Psoas muscle (tissue), 8 donors: Measurements from ENCODE around the gene C6orf89. TPM values are rescaled to one million over a fixed set of nuclear protein-coding genes. Genes with fewer than 3 reads are reported as not detected.
"Not testable (repeated sequence)": the region's sequence is repeated elsewhere in the genome, so short reads cannot be mapped to it uniquely, and the experiment has no call there.

ENCODE experiments used
- ATAC-seq, 4 donors: fragments of 200-7000 bp; cut with Tn5 transposase; one replicate each; pipeline ENCODE4 v1.9.1; 2020; ENCODE audit warnings: moderate library complexity in 3 of 4, mild to moderate bottlenecking in 2 of 4
- DNase-seq, 2 donors: peaks; one replicate each; pipeline ENCODE4 v3.0.0-alpha.2; 2020
- H3K27ac ChIP-seq: fragments of 200-600 bp; one replicate; pipeline ENCODE4 v1.8.0; 2022
- H3K27me3 ChIP-seq, 3 donors: fragments of 200-600 bp in 1 of 3; one replicate each; pipeline versions ENCODE4 v1.6.1 to v1.8.0; 2013 to 2022; ENCODE audit warnings: low read length in 2 of 3, mild to moderate bottlenecking in 2 of 3, moderate library complexity in 1 of 3; ENCODE audit not compliant: insufficient read depth in 3 of 3
- H3K36me3 ChIP-seq, 2 donors: fragments of 200-600 bp in 1 of 2; one replicate each; pipeline versions ENCODE4 v1.6.1 to v1.8.0; 2013 to 2022; ENCODE audit warnings: low read depth in 1 of 2, mild to moderate bottlenecking in 1 of 2, moderate library complexity in 1 of 2; ENCODE audit not compliant: insufficient read depth in 1 of 2
- H3K4me1 ChIP-seq: fragments of 200-600 bp; one replicate; pipeline ENCODE4 v1.8.0; 2022
- H3K4me3 ChIP-seq: fragments of 200-600 bp; one replicate; pipeline ENCODE4 v1.8.0; 2022; ENCODE audit warnings: mild to moderate bottlenecking
- H3K9me3 ChIP-seq: fragments of 200-600 bp; one replicate; pipeline ENCODE4 v1.8.0; 2022
- WGBS, 3 donors: extraction: QIAGEN DNeasy Blood & Tissue Kit; methylation state at CpG; one replicate each; pipeline versions ENCODE4 v1.1.6 to v1.1.7; 2013; 5-methylcytosine and 5-hydroxymethylcytosine counted together
- intact Hi-C, 2 donors: fragments of 100-400 bp; cut with DNase I; formaldehyde crosslinking; loops; one replicate each; pipeline versions ENCODE4 v1.11.0 to v1.14.2; 2022
- polyA plus RNA-seq, 3 donors: library from polyadenylated mRNA; stranded (reverse); fragments of 200-250 nt; gene quantifications; one replicate each; pipeline ENCODE4 v1.2.3, GENCODE V29; 2013
- total RNA-seq, 4 donors: library from RNA; stranded (reverse); fragmentation: NEBNext Ultra II Directional in 2 of 4; extraction: Animal tissue kit (Norgen Biotek cat#: 25700) in 2 of 4; gene quantifications; one replicate each; pipeline versions ENCODE4 v1.2.1 to v1.2.4, GENCODE V29; 2021 to 2023
- TF ChIP-seq, protein P1 (sequence below): fragments of 200-600 bp; IDR thresholded peaks from one replicate; pipeline ENCODE4 v1.8.0; 2022; ENCODE audit warnings: antibody characterized with exemption
- donor health status: healthy with polysubstance abuse.
- donor health status: DM: no; HTN: no; CAD: no; lungs with moderate emphysema.
- donor health status: Bipolar disorder and iron deficiency.
- donor health status: healthy.
- donor health status: DM: yes; HTN: yes; CAD: no.
- donor health status: DM: no; HTN: no; CAD: no.
- donor health status: DM: no; HTN: no; CAD: no.
- donor health status: DM: yes; HTN: yes; CAD: no.

Gene C6orf89
- total and polyA plus RNA-seq, 7 donors, result 23.2 to 56.3 (median 49.6) TPM

DNA sequence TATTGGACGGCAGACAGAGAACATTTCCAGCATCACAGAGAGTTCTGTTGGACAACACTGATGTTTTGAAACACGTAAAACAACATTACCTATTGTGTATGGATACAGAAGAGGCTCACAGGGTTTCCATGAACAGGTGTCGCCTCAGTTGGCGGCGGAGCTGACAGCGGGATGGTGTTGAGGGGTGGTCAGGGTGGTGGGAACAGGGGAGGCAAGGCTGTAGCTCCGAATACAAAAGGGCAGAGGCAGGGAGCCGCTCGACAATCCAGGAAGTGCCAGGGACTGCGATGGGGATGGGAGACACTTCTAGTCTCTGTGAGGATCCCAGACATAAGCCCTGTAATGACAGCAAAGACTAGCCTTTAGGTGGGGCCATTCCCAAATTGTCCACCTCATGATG, 54.3 kb downstream of the C6orf89 start:
- Histone ChIP-seq H3K9me3 (no peaks in the 10 kb centered on the region), H3K4me3 (no peak overlapping the region), H3K36me3 (no peaks in the 10 kb centered on the region), H3K27me3 (no peaks in the 10 kb centered on the region), H3K4me1 (no peaks in the 10 kb centered on the region), H3K27ac (no peak overlapping the region)
- ATAC-seq, result no peak
- TF ChIP-seq, protein P1, sequence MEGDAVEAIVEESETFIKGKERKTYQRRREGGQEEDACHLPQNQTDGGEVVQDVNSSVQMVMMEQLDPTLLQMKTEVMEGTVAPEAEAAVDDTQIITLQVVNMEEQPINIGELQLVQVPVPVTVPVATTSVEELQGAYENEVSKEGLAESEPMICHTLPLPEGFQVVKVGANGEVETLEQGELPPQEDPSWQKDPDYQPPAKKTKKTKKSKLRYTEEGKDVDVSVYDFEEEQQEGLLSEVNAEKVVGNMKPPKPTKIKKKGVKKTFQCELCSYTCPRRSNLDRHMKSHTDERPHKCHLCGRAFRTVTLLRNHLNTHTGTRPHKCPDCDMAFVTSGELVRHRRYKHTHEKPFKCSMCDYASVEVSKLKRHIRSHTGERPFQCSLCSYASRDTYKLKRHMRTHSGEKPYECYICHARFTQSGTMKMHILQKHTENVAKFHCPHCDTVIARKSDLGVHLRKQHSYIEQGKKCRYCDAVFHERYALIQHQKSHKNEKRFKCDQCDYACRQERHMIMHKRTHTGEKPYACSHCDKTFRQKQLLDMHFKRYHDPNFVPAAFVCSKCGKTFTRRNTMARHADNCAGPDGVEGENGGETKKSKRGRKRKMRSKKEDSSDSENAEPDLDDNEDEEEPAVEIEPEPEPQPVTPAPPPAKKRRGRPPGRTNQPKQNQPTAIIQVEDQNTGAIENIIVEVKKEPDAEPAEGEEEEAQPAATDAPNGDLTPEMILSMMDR, result no peak
- intact Hi-C loops, result no loop called here
- WGBS, 3 donors, result 89 to 92% (median 89%) methylated on average over 10 of the region's 10 CpGs
- DNase-seq, result no peak

DNA sequence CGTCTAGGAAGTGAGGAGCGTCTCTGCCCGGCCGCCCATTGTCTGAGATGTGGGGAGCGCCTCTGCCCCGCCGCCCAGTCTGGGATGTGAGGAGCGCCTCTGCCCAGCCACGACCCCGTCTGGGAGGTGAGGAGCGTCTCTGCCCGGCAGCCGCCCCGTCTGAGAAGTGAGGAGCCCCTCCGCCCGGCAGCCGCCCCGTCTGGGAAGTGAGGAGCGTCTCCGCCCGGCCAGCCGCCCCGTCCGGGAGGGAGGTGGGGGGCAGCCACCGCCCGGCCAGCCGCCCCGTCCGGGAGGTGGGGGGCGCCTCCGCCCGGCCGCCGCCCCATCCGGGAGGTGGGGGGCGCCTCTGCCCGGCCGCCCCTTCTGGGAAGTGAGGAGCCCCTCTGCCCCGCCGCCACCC, 55.8 kb downstream of the C6orf89 start:
- H3K36me3 ChIP-seq, ATAC-seq, intact Hi-C loops, H3K27me3 ChIP-seq, H3K27ac ChIP-seq, H3K4me3 ChIP-seq, DNase-seq, H3K9me3 ChIP-seq, H3K4me1 ChIP-seq: not testable (repeated sequence)
- 90 to 97% (median 93%) methylated on average over 11 to 38 of the region's 40 CpGs for WGBS, 3 donors

DNA sequence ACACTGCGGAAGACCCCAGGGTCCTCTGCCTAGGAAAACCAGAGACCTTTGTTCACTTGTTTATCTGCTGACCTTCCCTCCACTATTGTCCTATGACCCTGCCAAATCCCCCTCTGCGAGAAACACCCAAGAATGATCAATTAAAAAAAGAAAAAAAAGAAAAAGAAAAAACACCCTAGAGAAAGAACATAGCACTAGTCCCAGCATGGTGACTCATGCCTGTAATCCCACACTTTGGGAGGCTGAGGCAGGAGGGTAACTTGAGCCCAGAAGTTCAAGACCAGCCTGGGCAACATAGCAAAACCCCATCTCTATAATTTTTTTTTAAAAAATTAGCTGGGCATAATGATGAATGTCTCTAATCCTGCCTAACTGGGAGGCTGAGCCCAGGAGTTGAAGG, 56.6 kb downstream of the C6orf89 start:
- intact Hi-C loops, H3K9me3 ChIP-seq: not testable (repeated sequence)
- 40 to 83% (median 71%) methylated on average over 1 of the region's 2 CpGs for WGBS, 3 donors

DNA sequence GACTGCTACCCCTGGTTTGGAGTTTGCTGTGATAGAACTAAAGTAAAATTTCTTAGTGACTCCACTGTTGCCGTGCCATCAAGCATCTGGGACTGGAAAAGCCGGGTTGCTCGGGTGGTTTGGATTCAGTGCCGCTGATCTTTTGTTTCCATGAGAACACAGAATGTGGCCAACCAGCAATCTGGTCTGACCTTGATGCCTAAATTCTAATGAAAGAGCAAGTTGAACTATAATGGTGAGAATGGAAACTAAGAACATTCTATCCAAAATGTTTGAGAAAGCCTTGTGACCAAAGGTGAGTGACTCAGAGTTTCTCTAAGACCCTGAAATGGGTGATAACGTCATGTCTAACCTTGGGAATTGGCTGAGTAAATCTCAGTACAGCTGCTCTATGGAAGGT, 58.9 kb downstream of the C6orf89 start:
- TF ChIP-seq, protein P1, result no peak
- ATAC-seq, result no peak
- Histone ChIP-seq H3K36me3 (no peaks in the 10 kb centered on the region), H3K27me3 (peaks cover 0 to 2% (median 0%) of the 10 kb centered on the region in 3 donors), H3K4me3 (no peak overlapping the region), H3K9me3 (no peaks in the 10 kb centered on the region), H3K4me1 (no peaks in the 10 kb centered on the region), H3K27ac (no peak overlapping the region)
- intact Hi-C loops, result no loop called here
- WGBS, 3 donors, result 63 to 71% (median 65%) methylated on average over 5 of the region's 5 CpGs
- DNase-seq, result no peak

More for the DNA sequence above, 56.6 kb downstream of the C6orf89 start:
- not testable (repeated sequence) for DNase-seq, H3K27me3 ChIP-seq, ATAC-seq, H3K27ac ChIP-seq, H3K4me1 ChIP-seq, H3K36me3 ChIP-seq, H3K4me3 ChIP-seq

DNA sequence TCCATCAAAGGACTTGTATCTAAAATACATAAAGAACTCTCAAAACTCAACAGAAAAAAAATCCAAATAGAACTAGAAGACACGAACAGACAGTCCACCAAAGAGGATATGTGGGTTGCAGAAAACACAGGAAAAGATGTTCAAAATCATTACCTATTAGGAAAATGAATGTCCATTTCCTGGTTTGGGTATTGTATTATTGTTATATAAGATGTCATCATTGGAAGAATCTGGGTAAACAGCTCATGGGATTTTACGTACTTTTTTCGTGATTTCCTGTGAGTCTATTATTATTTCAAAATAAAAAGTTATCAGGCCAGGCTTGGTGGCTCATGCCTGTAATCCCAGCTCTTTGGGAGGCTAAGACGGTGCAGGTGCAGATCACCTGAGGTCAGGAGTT, 59.5 kb downstream of the C6orf89 start:
- TF ChIP-seq, protein P1, result no peak
- H3K36me3 ChIP-seq, result no peaks in the 10 kb centered on the region

DNA sequence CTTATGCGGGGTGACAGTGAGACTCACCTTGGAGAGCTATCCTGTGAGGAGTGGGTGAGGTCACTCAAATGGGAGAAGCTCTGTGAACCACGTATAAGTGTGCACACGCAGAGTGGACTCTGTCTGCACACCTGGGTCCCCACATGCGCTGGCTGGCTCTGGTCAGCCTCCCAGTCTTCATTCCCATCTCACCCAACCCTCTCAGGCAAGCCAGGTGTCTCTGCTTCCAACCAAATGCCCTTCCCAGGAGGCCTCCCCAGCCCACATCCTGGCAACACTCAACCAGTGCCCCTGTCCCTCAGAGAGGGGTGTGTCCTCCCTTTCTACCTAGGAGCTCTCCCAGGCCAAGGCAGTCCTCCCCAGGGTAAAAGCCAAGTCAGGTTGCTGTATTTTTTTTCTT, 60.8 kb downstream of the C6orf89 start:
- Histone ChIP-seq H3K27ac (no peak overlapping the region), H3K36me3 (no peaks in the 10 kb centered on the region), H3K27me3 (peaks cover 0 to 2% (median 0%) of the 10 kb centered on the region in 3 donors), H3K4me3 (no peak overlapping the region), H3K9me3 (no peaks in the 10 kb centered on the region), H3K4me1 (no peaks in the 10 kb centered on the region)
- intact Hi-C loops, result no loop called here
- no peak for DNase-seq
- ATAC-seq, result no peak
- WGBS, 3 donors, result 82 to 96% (median 85%) methylated on average over 4 of the region's 4 CpGs
- TF ChIP-seq, protein P1, result no peak

More for the DNA sequence above, 59.5 kb downstream of the C6orf89 start:
- Histone ChIP-seq H3K9me3 (no peaks in the 10 kb centered on the region), H3K27ac (no peak overlapping the region), H3K4me3 (no peak overlapping the region), H3K4me1 (no peaks in the 10 kb centered on the region), H3K27me3 (peaks cover 0 to 2% (median 0%) of the 10 kb centered on the region in 3 donors)
- 83 to 89% (median 84%) methylated on average over 4 of the region's 4 CpGs for WGBS, 3 donors
- DNase-seq (no peak), ATAC-seq (no peak)
- intact Hi-C loops, result no loop called here
